HAP-1 (cell line): ENCODE measurements around the gene KRTAP9-4.
"Not testable (repeated sequence)": the region's sequence is repeated elsewhere in the genome, so short reads cannot be mapped to it uniquely, and the experiment has no call there.

Source experiments
- DNase-seq, 2 experiments: peaks; one replicate each; pipeline ENCODE4 v3.0.0-alpha.2; 2016 to 2020; ENCODE audit warnings: low spot score in 2 of 2
- H3K27me3 ChIP-seq: fragments of 250-450 bp; sonication (Bioruptor Pico); 2 replicates; pipeline ENCODE4 v1.5.1; 2020; ENCODE audit warnings: low read depth, mild to moderate bottlenecking, moderate library complexity
- H3K36me3 ChIP-seq: fragments of 250-450 bp; sonication (Bioruptor Pico); replicated peaks from 2 replicates; pipeline ENCODE4 v1.5.1; 2020; ENCODE audit warnings: mild to moderate bottlenecking
- H3K4me1 ChIP-seq: fragments of 250-450 bp; sonication (Bioruptor Pico); 2 replicates; pipeline ENCODE4 v1.5.1; 2020; ENCODE audit warnings: mild to moderate bottlenecking
- H3K4me3 ChIP-seq: fragments of 250-450 bp; sonication (Bioruptor Pico); 2 replicates; pipeline ENCODE4 v1.5.1; 2020; ENCODE audit warnings: mild to moderate bottlenecking, moderate library complexity
- H3K9me3 ChIP-seq: fragments of 250-450 bp; sonication (Bioruptor Pico); 2 replicates; pipeline ENCODE4 v1.5.1; 2020; ENCODE audit warnings: mild to moderate bottlenecking, moderate library complexity
- in situ Hi-C: fragments of 300-500 bp; cut with MboI; formaldehyde crosslinking; loops from 3 replicates; pipeline ENCODE4 v1.14.3; 2020; ENCODE audit warnings: low sequenced_read_pairs, inconsistent platforms, mixed read lengths

Gene KRTAP9-4

GRCh38 chr17:41249637-41250240 lies at the start of gene KRTAP9-4:
KRTAP9-4 (plus strand) TSS chr17:41249687; CDS start chr17:41249721, 34 bp downstream.
- in situ Hi-C loops, H3K4me1 ChIP-seq, DNase-seq, H3K9me3 ChIP-seq, H3K4me3 ChIP-seq, H3K36me3 ChIP-seq: not testable (repeated sequence)
- H3K27me3 ChIP-seq, result peaks cover 14% of the 10 kb centered on the region

- DNase-seq, result no peak
Measured at GRCh38 chr17:41211845-41212466, 37.5 kb upstream of the KRTAP9-4 start.

GRCh38 chr17:41212524-41213169 lies 36.8 kb upstream of the KRTAP9-4 start:
- H3K27me3 ChIP-seq, result no peaks in the 10 kb centered on the region
- H3K9me3 ChIP-seq, result no peaks in the 10 kb centered on the region
- H3K4me3 ChIP-seq, result no peak overlapping the region
- H3K4me1 ChIP-seq, result no peaks in the 10 kb centered on the region
- no peak for DNase-seq
- H3K36me3 ChIP-seq, result no peaks in the 10 kb centered on the region
- in situ Hi-C loops, result no loop called here

More at GRCh38 chr17:41211845-41212466, 37.5 kb upstream of the KRTAP9-4 start:
- Histone ChIP-seq H3K4me1 (no peaks in the 10 kb centered on the region), H3K9me3 (no peaks in the 10 kb centered on the region), H3K27me3 (no peaks in the 10 kb centered on the region), H3K4me3 (no peak overlapping the region), H3K36me3 (no peaks in the 10 kb centered on the region)
- in situ Hi-C loops, result no loop called here

- Histone ChIP-seq H3K27me3 (no peaks in the 10 kb centered on the region), H3K9me3 (no peaks in the 10 kb centered on the region), H3K36me3 (no peaks in the 10 kb centered on the region), H3K4me1 (no peaks in the 10 kb centered on the region), H3K4me3 (no peak overlapping the region)
- DNase-seq, result no peak
- in situ Hi-C loops, result no loop called here
Measured at GRCh38 chr17:41215681-41216080, 33.8 kb upstream of the KRTAP9-4 start.

- Histone ChIP-seq H3K9me3 (no peaks in the 10 kb centered on the region), H3K4me3 (no peak overlapping the region), H3K27me3 (peaks cover 7% of the 10 kb centered on the region), H3K36me3 (no peaks in the 10 kb centered on the region), H3K4me1 (no peaks in the 10 kb centered on the region)
- in situ Hi-C loops, result no loop called here
- no peak for DNase-seq
Measured at GRCh38 chr17:41223821-41224220, 25.7 kb upstream of the KRTAP9-4 start.

GRCh38 chr17:41226051-41226450 lies 23.4 kb upstream of the KRTAP9-4 start:
- no peak overlapping the region for H3K4me3 ChIP-seq
- in situ Hi-C loops, result no loop called here

GRCh38 chr17:41226598-41227095 lies 22.8 kb upstream of the KRTAP9-4 start, which contains the start of gene KRTAP9-2:
KRTAP9-2 (plus strand) TSS chr17:41226648; CDS start chr17:41226655, 7 bp downstream.
- DNase-seq, H3K27me3 ChIP-seq, H3K4me3 ChIP-seq, H3K4me1 ChIP-seq, H3K36me3 ChIP-seq, H3K9me3 ChIP-seq, in situ Hi-C loops: not testable (repeated sequence)

More at GRCh38 chr17:41226051-41226450, 23.4 kb upstream of the KRTAP9-4 start:
- Histone ChIP-seq H3K4me1 (no peaks in the 10 kb centered on the region), H3K27me3 (peaks cover 7% of the 10 kb centered on the region), H3K9me3 (no peaks in the 10 kb centered on the region), H3K36me3 (no peaks in the 10 kb centered on the region)
- DNase-seq, result no peak

GRCh38 chr17:41230094-41230493 lies 19.4 kb upstream of the KRTAP9-4 start:
- in situ Hi-C loops, result no loop called here

GRCh38 chr17:41231731-41232130 lies 17.8 kb upstream of the KRTAP9-4 start:
- DNase-seq, result no peak
- H3K4me1 ChIP-seq, result no peaks in the 10 kb centered on the region
- peaks cover 8% of the 10 kb centered on the region for H3K27me3 ChIP-seq
- no peaks in the 10 kb centered on the region for H3K36me3 ChIP-seq
- no peaks in the 10 kb centered on the region for H3K9me3 ChIP-seq
- H3K4me3 ChIP-seq, result no peak overlapping the region
- in situ Hi-C loops, result no loop called here

More at GRCh38 chr17:41230094-41230493, 19.4 kb upstream of the KRTAP9-4 start:
- H3K36me3 ChIP-seq, result no peaks in the 10 kb centered on the region
- peaks cover 9% of the 10 kb centered on the region for H3K27me3 ChIP-seq
- DNase-seq, result no peak
- no peak overlapping the region for H3K4me3 ChIP-seq
- H3K9me3 ChIP-seq, result no peaks in the 10 kb centered on the region
- no peaks in the 10 kb centered on the region for H3K4me1 ChIP-seq

GRCh38 chr17:41232399-41233105 lies 16.9 kb upstream of the KRTAP9-4 start, which contains the start of gene KRTAP9-3:
KRTAP9-3 (plus strand) TSS chr17:41232449; CDS start chr17:41232502, 53 bp downstream.
- H3K9me3 ChIP-seq, H3K27me3 ChIP-seq, in situ Hi-C loops, DNase-seq, H3K4me3 ChIP-seq, H3K36me3 ChIP-seq, H3K4me1 ChIP-seq: not testable (repeated sequence)

GRCh38 chr17:41237116-41237515 lies 12.4 kb upstream of the KRTAP9-4 start:
- H3K27me3 ChIP-seq, H3K36me3 ChIP-seq, H3K4me1 ChIP-seq, DNase-seq, H3K9me3 ChIP-seq, in situ Hi-C loops, H3K4me3 ChIP-seq: not testable (repeated sequence)

- H3K36me3 ChIP-seq, DNase-seq, in situ Hi-C loops: not testable (repeated sequence)
Measured at GRCh38 chr17:41237949-41238437, 11.5 kb upstream of the KRTAP9-4 start, which contains the start of gene KRTAP9-8. KRTAP9-8 (plus strand) TSS chr17:41237999; CDS start chr17:41238052, 53 bp downstream.

GRCh38 chr17:41246995-41247787 lies 2.3 kb upstream of the KRTAP9-4 start:
- H3K9me3 ChIP-seq, DNase-seq, H3K36me3 ChIP-seq, H3K4me3 ChIP-seq, H3K4me1 ChIP-seq, in situ Hi-C loops: not testable (repeated sequence)
- H3K27me3 ChIP-seq, result peaks cover 11% of the 10 kb centered on the region

More at GRCh38 chr17:41237949-41238437, 11.5 kb upstream of the KRTAP9-4 start, which contains the start of gene KRTAP9-8:
- H3K4me1 ChIP-seq, H3K27me3 ChIP-seq, H3K9me3 ChIP-seq, H3K4me3 ChIP-seq: not testable (repeated sequence)
